Gastroesophageal sphincter (tissue), 4 donors: ENCODE measurements around the gene RASSF5. TPM values are rescaled to one million over a fixed set of nuclear protein-coding genes. Genes with fewer than 3 reads are reported as not detected.

Experiments
- ATAC-seq: fragments of 150-250 bp; one replicate; pipeline ENCODE4 v1.9.1; 2016; ENCODE audit warnings: mild to moderate bottlenecking, moderate library complexity
- H3K27ac ChIP-seq, 4 donors: fragments of 200-600 bp; sonication (generic) in 3 of 4; 1 replicate in 3 of 4; 2 replicates in 1 of 4; pipeline ENCODE4 v1.5.1; 2016 to 2019
- H3K27me3 ChIP-seq: fragments of 200-600 bp; sonication (generic); one replicate; pipeline ENCODE4 v1.5.1; 2019
- H3K36me3 ChIP-seq, 2 donors: fragments of 200-600 bp; sonication (generic); one replicate each; pipeline ENCODE4 v1.5.1; 2019; ENCODE audit warnings: control low read depth in 1 of 2
- H3K4me1 ChIP-seq, 3 donors: fragments of 200-600 bp; sonication (generic); 1 replicate in 2 of 3; 2 replicates in 1 of 3; pipeline ENCODE4 v1.5.1; 2016 to 2019; ENCODE audit warnings: control low read depth in 2 of 3
- H3K4me3 ChIP-seq, 2 donors: fragments of 200-600 bp; sonication (generic); one replicate each; pipeline ENCODE4 v1.5.1; 2019; ENCODE audit warnings: mild to moderate bottlenecking in 1 of 2, moderate library complexity in 1 of 2
- H3K9me3 ChIP-seq, 3 donors: fragments of 200-600 bp; sonication (generic); one replicate each; pipeline ENCODE4 v1.5.1; 2017 to 2019; ENCODE audit warnings: control low read depth in 2 of 3
- CTCF ChIP-seq, 4 experiments: fragments of 200-600 bp in 2 of 4; fragments of 450-650 bp in 2 of 4; sonication (generic) in 1 of 4; IDR thresholded peaks; one replicate each; pipeline ENCODE4 v1.5.1; 2017 to 2019; ENCODE audit warnings: antibody characterized with exemption in 4 of 4, mild to moderate bottlenecking in 2 of 4, moderate library complexity in 2 of 4
- EP300 ChIP-seq: sonication (generic); formaldehyde crosslinking; IDR thresholded peaks from one replicate; pipeline ENCODE4 v1.6.1; 2017; ENCODE audit warnings: antibody characterized with exemption, mild to moderate bottlenecking
- POLR2A ChIP-seq, 2 donors: fragments of 450-650 bp; IDR thresholded peaks; one replicate each; pipeline ENCODE4 v1.6.1; 2017; ENCODE audit warnings: antibody characterized with exemption in 2 of 2, mild to moderate bottlenecking in 2 of 2, moderate library complexity in 1 of 2
- POLR2AphosphoS5 ChIP-seq: sonication (generic); formaldehyde crosslinking; IDR thresholded peaks from one replicate; pipeline ENCODE4 v1.6.1; 2017; ENCODE audit warnings: antibody characterized with exemption
- WGBS, 2 donors: methylation state at CpG; one replicate each; pipeline ENCODE4 v1.1.5; 2018; ENCODE audit warnings: low coverage in 1 of 2; 5-methylcytosine and 5-hydroxymethylcytosine counted together
- total RNA-seq, 4 donors: library from RNA; depleted of rRNA; stranded (reverse); fragments of >200 nt; gene quantifications; one replicate each; pipeline ENCODE4 v1.1.0, GENCODE V29; 2016

Gene RASSF5
- total RNA-seq, 4 donors from 2014 or later, result 6.2 to 23.3 (median 8.5) TPM

GRCh38 chr1:206588492-206588891 lies 81.2 kb downstream of the RASSF5 start:
- no peaks in the 10 kb centered on the region for H3K27me3 ChIP-seq
- 58 to 78% methylated on average over 2 to 6 of the region's 6 CpGs for WGBS, 2 donors
- no peaks in the 10 kb centered on the region for H3K9me3 ChIP-seq
- peaks cover 0 to 44% (median 3%) of the 10 kb centered on the region in 3 donors for H3K4me1 ChIP-seq
- H3K4me3 ChIP-seq, result no peak overlapping the region
- peak overlapping the region in 3 of 4 donors; percentile 19 to 58 (median 39) for H3K27ac ChIP-seq
- no peak for ATAC-seq
- H3K36me3 ChIP-seq, result peaks cover 0 to 98% of the 10 kb centered on the region in 2 donors
- TF ChIP-seq EP300, result no peak
- no peak for TF ChIP-seq POLR2A (IDR thresholded peaks at IDR 0.05)
- no peak for TF ChIP-seq POLR2AphosphoS5
- no peak for TF ChIP-seq CTCF (IDR thresholded peaks at IDR 0.05)

GRCh38 chr1:206589206-206589605 lies 81.9 kb downstream of the RASSF5 start:
- Histone ChIP-seq H3K4me3 (no peak overlapping the region), H3K4me1 (peaks cover 0 to 44% (median 3%) of the 10 kb centered on the region in 3 donors), H3K9me3 (no peaks in the 10 kb centered on the region), H3K36me3 (peaks cover 0 to 100% of the 10 kb centered on the region in 2 donors), H3K27me3 (no peaks in the 10 kb centered on the region), H3K27ac (peak overlapping the region in 2 of 4 donors; percentile 19 to 58)
- ATAC-seq, result peak; percentile 82
- 52 to 57% methylated on average over 7 of the region's 7 CpGs for WGBS, 2 donors
- no peak for TF ChIP-seq CTCF (IDR thresholded peaks at IDR 0.05)
- peak; percentile 64 for TF ChIP-seq POLR2AphosphoS5

- no peak for ATAC-seq
- Histone ChIP-seq H3K9me3 (no peaks in the 10 kb centered on the region), H3K36me3 (peaks cover 0 to 100% of the 10 kb centered on the region in 2 donors), H3K4me1 (peaks cover 0 to 39% (median 3%) of the 10 kb centered on the region in 3 donors), H3K27me3 (no peaks in the 10 kb centered on the region), H3K27ac (peak overlapping the region in 1 of 4 donors; percentile 47), H3K4me3 (no peak overlapping the region)
- WGBS, 2 donors, result 35 to 65% methylated on average over 7 to 8 of the region's 8 CpGs
- TF ChIP-seq POLR2AphosphoS5, result no peak
- TF ChIP-seq CTCF (IDR thresholded peaks at IDR 0.05), result peak in 1 of 4 experiments; percentile 11
- TF ChIP-seq POLR2A (IDR thresholded peaks at IDR 0.05), result no peak
Measured at GRCh38 chr1:206590025-206590758, 82.9 kb downstream of the RASSF5 start.

GRCh38 chr1:206591226-206591625 lies 83.9 kb downstream of the RASSF5 start:
- H3K36me3 ChIP-seq, result peaks cover 0 to 100% of the 10 kb centered on the region in 2 donors

More at GRCh38 chr1:206591226-206591625, 83.9 kb downstream of the RASSF5 start:
- no peaks in the 10 kb centered on the region for H3K9me3 ChIP-seq
- ATAC-seq, result no peak
- 67 to 78% methylated on average over 3 to 4 of the region's 5 CpGs for WGBS, 2 donors
- TF ChIP-seq CTCF (IDR thresholded peaks at IDR 0.05) (no peak), EP300 (no peak), POLR2A (IDR thresholded peaks at IDR 0.05) (no peak), POLR2AphosphoS5 (no peak)
- H3K4me1 ChIP-seq, result peaks cover 0 to 38% (median 3%) of the 10 kb centered on the region in 3 donors
- H3K4me3 ChIP-seq, result no peak overlapping the region
- H3K27ac ChIP-seq, result no peak overlapping the region
- no peaks in the 10 kb centered on the region for H3K27me3 ChIP-seq
